K562 (cell line): ENCODE results near the gene FAM171A1. TPM values are rescaled to one million over a fixed set of nuclear protein-coding genes. Genes with fewer than 3 reads are reported as not detected.

Experiments
- CSDE1 ChIP-seq, 2 experiments: fragments of 450-650 bp; IDR thresholded peaks; 2 replicates each; pipeline ENCODE4 v1.6.1; 2016; ENCODE audit warnings: mild to moderate bottlenecking in 1 of 2
- ESRRB ChIP-seq: fragments of 250-450 bp; sonication (Bioruptor Pico); IDR thresholded peaks from 2 replicates; pipeline ENCODE4 v1.5.0; 2020; ENCODE audit warnings: mild to moderate bottlenecking, moderate library complexity, borderline replicate concordance
- GABPB1 ChIP-seq: sonication (generic); formaldehyde crosslinking; IDR thresholded peaks from 2 replicates; pipeline ENCODE4 v1.8.0; 2022; ENCODE audit warnings: mild to moderate bottlenecking, missing genetic modification reagents
- L3MBTL2 ChIP-seq: fragments of 450-650 bp; IDR thresholded peaks from 2 replicates; pipeline ENCODE4 v1.6.1; 2016; ENCODE audit warnings: mild to moderate bottlenecking, moderate library complexity
- LEF1 ChIP-seq: fragments of 450-650 bp; IDR thresholded peaks from 2 replicates; pipeline ENCODE4 v1.6.1; 2016; ENCODE audit warnings: mild to moderate bottlenecking
- MYC ChIP-seq, 2 experiments: fragments of 250-450 bp in 1 of 2; sonication (Bioruptor Pico) in 1 of 2; IDR thresholded peaks; 2 replicates each; pipeline versions ENCODE4 v1.5.1 to v1.6.1; 2012 to 2021; ENCODE audit warnings: low read depth in 2 of 2, borderline replicate concordance in 1 of 2, improper control_type of control experiment in 1 of 2, low read length in 1 of 2, mild to moderate bottlenecking in 1 of 2, moderate library complexity in 1 of 2
- NFE2 ChIP-seq: IDR thresholded peaks from 2 replicates; pipeline ENCODE4 v1.6.1; 2014; ENCODE audit warnings: antibody characterized with exemption, low read depth
- NKRF ChIP-seq: fragments of 450-650 bp; IDR thresholded peaks from 2 replicates; pipeline ENCODE4 v1.6.1; 2016; ENCODE audit warnings: borderline replicate concordance
- POLR2A ChIP-seq: fragments of 450-650 bp; conservative IDR thresholded peaks from 2 replicates; pipeline ENCODE4 v1.6.1; 2016
- PYGO2 ChIP-seq: fragments of 450-650 bp; IDR thresholded peaks from 2 replicates; pipeline ENCODE4 v1.6.1; 2016; ENCODE audit warnings: mild to moderate bottlenecking, missing genetic modification characterization, moderate library complexity, missing compliant biosample characterization
- STAT5B ChIP-seq: fragments of 250-450 bp; sonication (Bioruptor Pico); IDR thresholded peaks from 2 replicates; pipeline ENCODE4 v1.8.0; 2021; ENCODE audit warnings: mild to moderate bottlenecking, inconsistent platforms
- TAL1 ChIP-seq: fragments of 450-650 bp; IDR thresholded peaks from 2 replicates; pipeline ENCODE4 v1.6.1; 2016; ENCODE audit warnings: mild to moderate bottlenecking
- TFE3 ChIP-seq: fragments of 450-650 bp; formaldehyde crosslinking; IDR thresholded peaks from 2 replicates; pipeline ENCODE4 v1.4.0; 2020; ENCODE audit warnings: mild to moderate bottlenecking, mixed read lengths
- ZBTB17 ChIP-seq: fragments of 450-650 bp; formaldehyde crosslinking; IDR thresholded peaks from 2 replicates; pipeline ENCODE4 v1.4.0; 2020; ENCODE audit warnings: mild to moderate bottlenecking
- ZNF280B ChIP-seq: fragments of 250-450 bp; sonication (Bioruptor Pico); IDR thresholded peaks from 2 replicates; pipeline ENCODE4 v1.5.1; 2021; ENCODE audit warnings: mild to moderate bottlenecking
- ZNF318 ChIP-seq, 2 experiments: fragments of 450-650 bp; IDR thresholded peaks; 2 replicates each; pipeline ENCODE4 v1.6.1; 2016; ENCODE audit warnings: mild to moderate bottlenecking in 2 of 2, borderline replicate concordance in 1 of 2, low read depth in 1 of 2, moderate library complexity in 1 of 2
- polyA plus RNA-seq, 8 experiments: library from polyadenylated mRNA; depleted of rRNA in 4 of 8; stranded (reverse) in 5 of 8; unstranded in 3 of 8; fragments of >200 nt; fragmentation: Nextera tagmentation in 2 of 8; fragmentation: Illumina TruSeq in 1 of 8; extraction: Ambion mirVana in 2 of 8; extraction: Trizol in 1 of 8; gene quantifications; 2 replicates each; pipeline versions ENCODE4 v1.2.1 to v1.2.3, GENCODE V29; 2011 to 2014; ENCODE audit warnings: inconsistent platforms in 1 of 8, missing spikeins in 1 of 8
- total RNA-seq, 7 experiments: library from RNA; depleted of rRNA in 6 of 7; stranded (reverse); fragments of >200 nt in 6 of 7; fragmentation: Illumina TruSeq in 2 of 7; extraction: Trizol in 2 of 7; gene quantifications; 2 replicates each; pipeline versions ENCODE4 v1.2.1 to v1.2.3, GENCODE V29; 2011 to 2021; ENCODE audit warnings: low replicate concordance in 1 of 7

Gene FAM171A1
- total and polyA plus RNA-seq, 9 of the 15 experiments (the other 6 are each of a cell fraction or from before 2014, with no cell fraction given): 0.51 to 8.2 (median 4.8) TPM

GRCh38 chr10:15344876-15345285, 26.2 kb downstream of the FAM171A1 start (continued):
- TF ChIP-seq NKRF (no peak), STAT5B (CRISPR knock-in tag) (no peak), NFE2 (no peak), PYGO2 (tag) (no peak), ZNF280B (CRISPR knock-in tag) (no peak), ESRRB (no peak), TAL1 (peak; percentile 74), ZBTB17 (CRISPR knock-in tag) (peak; percentile 93), LEF1 (peak; percentile 81; the same call in 1 of the 2 replicates), TFE3 (CRISPR knock-in tag) (no peak), CSDE1 (IDR thresholded peaks at IDR 0.05) (no peak), ZNF318 (IDR thresholded peaks at IDR 0.05; ENCODE audit: borderline replicate concordance in 1 of 2, low read depth in 1 of 2) (peak in 1 of 2 experiments; percentile 61; a peak in 1 of 4 replicates), MYC (IDR thresholded peaks at IDR 0.05; ENCODE audit: low read depth, low read length) (peak; percentile 39; the same call in 1 of the 2 replicates), MYC (CRISPR knock-in tag; IDR thresholded peaks at IDR 0.05; ENCODE audit: borderline replicate concordance, low read depth) (no peak), GABPB1 (CRISPR knock-in tag) (peak; percentile 38; the same call in 1 of the 2 replicates), POLR2A (no peak), L3MBTL2 (peak; percentile 50; the same call in 1 of the 2 replicates)
